Neural crest cell (in vitro differentiated cells): ENCODE measurements around the gene PANK1. TPM values are rescaled to one million over a fixed set of nuclear protein-coding genes. Genes with fewer than 3 reads are reported as not detected.
A peak's percentile ranks its signal among the peaks of the same experiment; 100 is the strongest.

Experiments
- DNase-seq: peaks from one replicate; pipeline ENCODE4 v3.0.0; 2021; ENCODE audit warnings: low read depth, mixed read lengths, low spot score
- H3K27ac Mint-ChIP-seq: one replicate; pipeline ENCODE4 v1.8.0; 2021; ENCODE audit warnings: mild to moderate bottlenecking, mixed read lengths; ENCODE audit not compliant: unreplicated experiment
- H3K27me3 Mint-ChIP-seq: 2 replicates; pipeline ENCODE4 v1.8.0; 2021; ENCODE audit warnings: low read depth, mild to moderate bottlenecking, mixed read lengths
- H3K36me3 Mint-ChIP-seq: 2 replicates; pipeline ENCODE4 v1.8.0; 2021; ENCODE audit warnings: low read depth, mild to moderate bottlenecking, mixed read lengths
- H3K4me1 Mint-ChIP-seq: 2 replicates; pipeline ENCODE4 v1.8.0; 2021; ENCODE audit warnings: mixed read lengths
- H3K4me3 Mint-ChIP-seq: one replicate; pipeline ENCODE4 v1.8.0; 2021; ENCODE audit warnings: mild to moderate bottlenecking, mixed read lengths
- H3K9me3 Mint-ChIP-seq: 2 replicates; pipeline ENCODE4 v1.8.0; 2021; ENCODE audit warnings: mixed read lengths
- total RNA-seq: library from RNA; stranded (reverse); gene quantifications from 2 replicates; pipeline ENCODE4 v1.2.1, GENCODE V29; 2021
- TF ChIP-seq, protein P1 (sequence below): fragments of 200-600 bp; sonication (generic); conservative IDR thresholded peaks from 2 replicates; pipeline ENCODE4 v1.5.0; 2021; ENCODE audit warnings: antibody characterized with exemption, mild to moderate bottlenecking

The PANK1 gene
- total RNA-seq, 1 donor from 2014 or later = 46.9 TPM

DNA sequence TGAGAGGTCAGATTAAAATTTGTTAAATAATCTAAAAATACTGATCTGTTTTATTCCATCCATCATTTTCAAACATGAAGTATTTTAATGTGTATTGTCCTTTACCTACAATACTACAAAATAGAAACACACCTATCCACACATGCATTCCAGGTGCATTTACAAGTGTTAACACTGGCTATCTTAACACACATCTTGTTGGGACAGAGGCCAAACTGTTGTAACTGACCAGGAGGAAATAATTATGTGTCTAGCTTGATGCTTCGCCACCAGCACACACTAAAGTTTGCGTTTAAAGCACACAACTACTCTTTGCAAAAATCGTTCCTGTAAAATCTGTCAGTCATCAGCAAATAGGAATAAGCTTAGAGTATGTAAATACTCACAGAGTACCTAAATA, 2.8 kb downstream of the PANK1 start:
- TF ChIP-seq, protein P1, sequence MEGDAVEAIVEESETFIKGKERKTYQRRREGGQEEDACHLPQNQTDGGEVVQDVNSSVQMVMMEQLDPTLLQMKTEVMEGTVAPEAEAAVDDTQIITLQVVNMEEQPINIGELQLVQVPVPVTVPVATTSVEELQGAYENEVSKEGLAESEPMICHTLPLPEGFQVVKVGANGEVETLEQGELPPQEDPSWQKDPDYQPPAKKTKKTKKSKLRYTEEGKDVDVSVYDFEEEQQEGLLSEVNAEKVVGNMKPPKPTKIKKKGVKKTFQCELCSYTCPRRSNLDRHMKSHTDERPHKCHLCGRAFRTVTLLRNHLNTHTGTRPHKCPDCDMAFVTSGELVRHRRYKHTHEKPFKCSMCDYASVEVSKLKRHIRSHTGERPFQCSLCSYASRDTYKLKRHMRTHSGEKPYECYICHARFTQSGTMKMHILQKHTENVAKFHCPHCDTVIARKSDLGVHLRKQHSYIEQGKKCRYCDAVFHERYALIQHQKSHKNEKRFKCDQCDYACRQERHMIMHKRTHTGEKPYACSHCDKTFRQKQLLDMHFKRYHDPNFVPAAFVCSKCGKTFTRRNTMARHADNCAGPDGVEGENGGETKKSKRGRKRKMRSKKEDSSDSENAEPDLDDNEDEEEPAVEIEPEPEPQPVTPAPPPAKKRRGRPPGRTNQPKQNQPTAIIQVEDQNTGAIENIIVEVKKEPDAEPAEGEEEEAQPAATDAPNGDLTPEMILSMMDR = no peak
- no peaks in the 10 kb centered on the region for H3K27me3 Mint-ChIP-seq
- peaks cover 7% of the 10 kb centered on the region for H3K36me3 Mint-ChIP-seq
- no peak overlapping the region for H3K27ac Mint-ChIP-seq
- H3K4me1 Mint-ChIP-seq = peaks cover 51% of the 10 kb centered on the region
- H3K4me3 Mint-ChIP-seq = no peak overlapping the region
- no peak for DNase-seq
- no peaks in the 10 kb centered on the region for H3K9me3 Mint-ChIP-seq

DNA sequence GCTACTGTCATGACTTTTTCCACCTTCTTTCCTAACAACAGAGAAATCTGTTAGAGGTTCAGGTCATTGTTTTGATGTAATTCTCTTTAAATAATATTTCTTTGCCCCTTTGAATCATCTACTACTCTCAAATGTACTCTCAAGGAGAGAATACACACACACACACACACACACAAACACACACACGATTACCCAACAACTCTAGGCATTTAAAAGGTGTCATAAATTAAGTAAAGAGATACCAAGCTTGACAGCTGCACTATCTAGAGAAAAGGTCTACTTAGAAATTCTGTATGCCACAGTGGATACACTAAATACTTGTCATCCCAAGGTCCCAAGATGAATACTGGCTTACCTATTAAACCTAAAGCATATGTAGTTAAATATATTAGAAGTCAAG, 4.8 kb downstream of the PANK1 start:
- no peak overlapping the region for H3K4me3 Mint-ChIP-seq
- peaks cover 40% of the 10 kb centered on the region for H3K4me1 Mint-ChIP-seq
- H3K27me3 Mint-ChIP-seq = no peaks in the 10 kb centered on the region

DNA sequence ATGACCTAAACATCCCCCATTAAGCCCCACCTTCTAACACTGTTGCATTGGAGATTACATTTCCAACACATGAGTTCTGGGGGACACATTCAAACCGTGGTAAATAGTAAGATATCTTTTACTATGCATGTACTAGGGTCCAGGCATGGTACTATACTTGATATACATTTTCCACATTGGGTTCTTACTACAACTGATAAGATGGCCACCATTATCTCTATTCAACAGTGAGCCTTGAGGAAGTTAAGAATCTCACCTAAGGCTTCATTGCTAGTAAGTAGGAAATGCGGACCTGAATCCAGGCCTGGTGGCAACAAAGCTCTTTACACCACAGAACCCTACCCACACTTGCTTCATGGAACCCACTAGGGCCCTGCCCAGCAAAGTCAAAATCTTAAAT, 5.7 kb downstream of the PANK1 start:
- Mint-ChIP-seq H3K27ac (no peak overlapping the region), H3K4me3 (no peak overlapping the region), H3K4me1 (peaks cover 37% of the 10 kb centered on the region), H3K9me3 (no peaks in the 10 kb centered on the region), H3K27me3 (no peaks in the 10 kb centered on the region), H3K36me3 (peaks cover 16% of the 10 kb centered on the region)
- TF ChIP-seq, protein P1 = no peak
- no peak for DNase-seq

More for the DNA sequence above, 4.8 kb downstream of the PANK1 start:
- TF ChIP-seq, protein P1 = no peak
- no peak for DNase-seq
- peak overlapping the region; percentile 36 for H3K27ac Mint-ChIP-seq
- peaks cover 11% of the 10 kb centered on the region for H3K36me3 Mint-ChIP-seq
- no peaks in the 10 kb centered on the region for H3K9me3 Mint-ChIP-seq

DNA sequence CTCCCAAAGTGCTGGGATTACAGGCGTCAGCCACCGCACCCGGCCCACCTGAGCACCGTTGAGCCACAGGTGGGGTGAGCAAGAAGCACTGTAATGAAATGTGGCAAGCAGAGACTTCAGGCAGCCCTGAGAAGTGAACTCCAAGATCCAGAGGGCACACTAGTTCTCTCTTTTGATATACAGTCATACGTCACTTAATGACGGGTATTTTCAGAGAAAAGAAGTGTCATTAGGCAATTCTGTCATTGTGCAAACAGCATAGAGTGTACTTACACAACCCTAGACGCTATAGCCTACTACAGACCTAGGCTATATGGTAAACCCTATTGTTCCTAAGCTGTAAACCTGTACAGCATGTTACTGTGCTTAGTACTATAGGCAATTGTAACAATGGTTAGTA, 7.9 kb downstream of the PANK1 start:
- TF ChIP-seq, protein P1 = no peak
- Mint-ChIP-seq H3K27me3 (no peaks in the 10 kb centered on the region), H3K4me1 (peaks cover 26% of the 10 kb centered on the region), H3K36me3 (peaks cover 19% of the 10 kb centered on the region), H3K4me3 (no peak overlapping the region), H3K9me3 (no peaks in the 10 kb centered on the region), H3K27ac (no peak overlapping the region)
- no peak for DNase-seq

DNA sequence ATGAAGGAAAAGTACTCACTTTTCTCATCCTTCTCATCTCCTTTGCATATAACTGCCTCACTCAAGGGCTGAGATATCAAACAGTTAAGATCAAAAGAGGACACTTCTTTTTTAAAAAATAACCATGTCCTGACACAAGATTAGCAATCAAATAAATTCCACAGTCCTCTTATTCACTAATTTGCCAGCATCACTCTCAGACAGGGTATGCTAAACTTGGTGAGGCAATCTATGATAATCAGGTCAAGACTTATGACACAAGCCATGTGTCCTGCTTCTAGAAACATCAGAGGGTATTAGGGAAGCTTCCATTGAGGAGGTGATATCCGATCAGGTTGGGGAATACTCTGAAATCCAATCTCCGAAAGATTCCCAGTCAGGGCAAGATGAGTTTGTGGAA, 10.4 kb downstream of the PANK1 start:
- Mint-ChIP-seq H3K27me3 (no peaks in the 10 kb centered on the region), H3K27ac (no peak overlapping the region), H3K4me3 (no peak overlapping the region), H3K36me3 (peaks cover 19% of the 10 kb centered on the region), H3K4me1 (peaks cover 12% of the 10 kb centered on the region), H3K9me3 (no peaks in the 10 kb centered on the region)
- no peak for DNase-seq
- TF ChIP-seq, protein P1 = no peak

DNA sequence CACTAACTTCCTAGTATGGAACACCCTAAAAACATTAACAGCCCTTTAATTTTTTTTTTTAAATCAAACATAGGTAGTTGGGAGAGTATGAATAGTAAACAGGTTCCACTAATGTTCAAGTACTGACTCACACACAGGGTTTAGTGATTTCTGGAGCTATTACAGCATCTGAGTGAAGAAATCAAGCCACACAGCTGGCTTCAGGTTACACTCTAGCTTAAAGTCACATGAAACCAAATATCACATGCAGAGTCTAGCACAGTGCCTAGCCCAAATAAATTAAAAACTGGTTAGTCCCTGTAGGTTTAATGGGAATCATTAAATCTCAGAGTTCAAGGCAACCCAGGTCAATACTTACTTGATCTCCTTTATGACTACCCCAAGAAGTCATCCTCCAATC, 11.6 kb downstream of the PANK1 start:
- Mint-ChIP-seq H3K9me3 (no peaks in the 10 kb centered on the region), H3K27ac (no peak overlapping the region), H3K36me3 (peaks cover 16% of the 10 kb centered on the region), H3K4me1 (peaks cover 18% of the 10 kb centered on the region), H3K27me3 (no peaks in the 10 kb centered on the region), H3K4me3 (no peak overlapping the region)
- DNase-seq = no peak
- TF ChIP-seq, protein P1 = no peak
